Midbrain (tissue), 1 donor: ENCODE measurements around the gene TGFB2.

Source experiments
- DNase-seq: peaks from one replicate; lab custom pipeline; 2025; lab: John Stamatoyannopoulos, UW

The TGFB2 gene

DNA sequence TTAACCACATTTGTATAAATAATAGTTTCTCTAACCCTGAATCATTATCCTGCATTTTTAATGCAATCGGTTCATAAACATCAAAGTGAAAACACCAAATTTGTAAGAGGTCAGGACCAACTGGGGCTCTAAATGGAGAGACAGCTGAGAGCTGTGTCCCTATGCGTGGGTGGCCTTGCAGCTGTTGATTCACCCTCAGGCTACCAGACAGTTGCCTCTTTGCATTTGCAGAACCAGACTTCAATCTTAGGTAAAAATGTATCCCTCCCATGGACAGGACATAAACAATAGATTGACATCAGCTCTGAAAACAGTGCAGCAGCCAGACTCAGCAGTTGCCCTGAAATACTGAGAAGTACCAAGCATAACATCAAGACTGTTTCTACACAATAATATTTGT lies 8.8 kb upstream of the TGFB2 start:
- no peak for DNase-seq

- DNase-seq, result peak; percentile 33
These were observed 5.8 kb upstream of the TGFB2 start for GRCh38 chr1:218339267-218339831.

GRCh38 chr1:218341325-218341724 lies 3.8 kb upstream of the TGFB2 start:
- no peak for DNase-seq

DNA sequence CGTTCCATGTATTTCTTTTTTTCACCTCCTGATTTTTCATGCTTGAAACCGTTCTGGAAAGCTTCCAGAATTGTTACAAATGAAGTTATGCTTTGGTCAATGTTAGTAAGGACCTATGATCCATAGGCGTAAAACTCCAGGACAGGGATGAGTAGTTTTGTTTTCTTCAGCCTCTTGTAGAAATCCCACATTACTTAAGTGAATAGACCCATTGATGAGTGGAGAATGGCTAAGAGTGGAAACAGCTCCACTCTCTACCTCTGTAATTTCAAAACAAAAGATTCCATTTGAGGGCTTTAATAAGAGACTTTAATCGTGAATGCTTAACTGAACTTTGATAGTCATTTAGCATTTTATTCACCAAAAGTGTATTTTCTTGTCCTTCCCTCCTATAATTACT lies 3.0 kb upstream of the TGFB2 start:
- no peak for DNase-seq

- peak; percentile 47 for DNase-seq
These were observed 696 bp downstream of the TGFB2 start for GRCh38 chr1:218345673-218346390.

GRCh38 chr1:218346391-218347204 lies 1.5 kb downstream of the TGFB2 start:
- peak; percentile 26 for DNase-seq

DNA sequence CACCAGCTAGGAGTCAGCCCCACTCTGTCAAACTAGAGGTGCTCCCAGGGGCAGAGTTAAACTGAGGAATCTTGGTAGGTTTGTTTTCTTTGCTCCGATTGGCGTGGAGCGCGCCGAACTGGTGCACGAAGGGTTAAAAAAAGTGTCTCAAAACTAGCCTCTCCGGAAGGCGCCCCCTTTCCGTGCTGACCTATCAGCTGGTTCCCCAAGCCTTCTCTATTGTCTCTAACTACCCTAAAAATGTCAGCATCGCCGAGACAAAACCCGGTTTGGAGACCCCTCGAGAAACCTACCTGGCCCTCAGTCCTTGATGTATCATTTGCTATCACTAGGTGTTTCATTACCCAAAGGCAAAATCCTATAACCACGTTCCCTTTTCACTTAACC lies 2.2 kb downstream of the TGFB2 start:
- peak; percentile 28 for DNase-seq

GRCh38 chr1:218347723-218348627 lies 2.8 kb downstream of the TGFB2 start:
- peak; percentile 10 for DNase-seq

- peak; percentile 59 for DNase-seq
These were observed 3.5 kb downstream of the TGFB2 start for GRCh38 chr1:218348628-218349071.

DNA sequence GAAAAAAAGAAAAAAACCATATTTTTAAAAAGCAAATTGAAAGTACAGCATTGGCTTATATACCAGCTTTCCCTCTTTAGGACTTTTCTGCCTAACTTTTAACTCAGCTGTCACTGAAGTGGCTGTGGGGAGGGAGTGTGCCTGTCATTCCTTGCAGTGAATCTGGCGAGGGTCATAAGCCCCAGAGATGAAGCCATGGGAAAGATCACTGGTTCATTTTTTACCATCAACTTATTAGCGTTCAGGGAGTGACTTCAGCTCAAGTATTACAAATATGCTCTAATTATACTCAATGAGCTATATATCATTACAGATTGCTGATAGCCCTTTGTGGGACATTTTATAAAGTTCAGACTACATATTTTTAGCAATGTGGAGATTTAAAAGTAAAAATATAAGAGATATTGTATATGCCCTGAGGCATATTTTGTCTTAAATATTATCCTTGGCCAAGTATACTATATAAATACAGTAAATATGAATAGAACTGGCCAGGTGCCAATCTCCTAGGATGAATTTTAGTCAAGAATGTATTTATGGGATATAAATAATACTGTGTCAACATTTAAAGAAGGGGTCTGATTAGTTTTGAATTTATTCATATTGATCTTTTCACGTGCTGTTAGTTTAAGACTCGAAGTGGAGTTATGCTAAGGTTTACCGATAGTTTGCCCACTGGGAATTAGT lies 4.4 kb downstream of the TGFB2 start:
- DNase-seq, result peak; percentile 19

DNA sequence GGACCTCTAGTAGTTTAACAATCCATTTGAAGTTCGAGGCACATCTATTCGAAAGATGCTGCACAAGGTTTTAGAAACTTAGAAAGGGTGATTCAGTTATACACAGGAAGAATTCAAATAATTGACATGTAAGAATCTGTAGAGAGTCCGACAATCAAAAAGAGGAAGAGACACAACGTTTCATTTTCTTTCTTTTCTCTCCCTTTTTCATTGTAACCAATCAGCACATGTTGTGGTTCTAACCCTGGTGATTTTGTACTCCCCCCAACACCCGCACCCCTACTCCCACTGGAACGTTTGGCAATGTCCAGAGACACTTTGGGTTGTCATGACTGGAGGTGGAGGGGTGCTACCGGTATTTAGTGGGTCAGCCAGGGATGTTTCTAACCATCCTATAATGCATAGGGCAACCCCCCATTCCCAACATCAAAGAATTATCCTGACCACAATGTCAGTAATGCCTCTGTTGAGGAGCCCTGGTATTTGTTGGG lies 4.9 kb downstream of the TGFB2 start:
- DNase-seq, result peak; percentile 16

GRCh38 chr1:218350801-218351266 lies 5.7 kb downstream of the TGFB2 start:
- no peak for DNase-seq

DNA sequence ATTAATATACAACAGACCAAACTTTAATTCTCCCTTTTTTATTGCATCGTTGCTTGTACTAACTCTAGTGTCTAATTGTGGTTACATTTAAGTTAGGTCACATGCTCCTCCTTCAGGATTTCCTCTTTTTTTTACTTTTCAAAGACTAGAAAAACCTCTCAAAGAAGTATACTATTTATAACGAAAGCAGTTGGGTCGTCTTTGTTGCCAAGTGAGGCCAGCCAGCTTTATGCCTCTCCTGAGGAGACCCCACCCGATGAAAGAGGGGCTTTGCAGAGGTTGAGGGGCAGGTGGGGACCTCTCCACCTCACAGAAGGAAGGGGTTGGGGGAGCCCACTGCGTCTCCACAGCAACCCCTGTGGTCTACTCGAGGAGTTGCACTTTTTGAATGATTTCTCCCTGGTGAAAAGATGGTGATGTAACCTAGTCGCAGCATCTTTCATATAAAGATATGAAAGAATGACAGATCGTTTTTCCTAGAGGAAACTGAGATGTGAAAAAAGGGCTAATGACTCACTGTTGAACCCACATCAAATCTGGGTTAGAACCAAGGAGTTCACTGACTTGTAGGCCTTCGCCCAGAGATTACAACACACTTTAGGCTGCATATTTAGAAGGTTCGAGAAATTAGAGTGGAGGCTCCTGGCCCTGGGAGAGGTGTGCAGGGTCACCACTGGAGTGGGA lies 6.4 kb downstream of the TGFB2 start:
- no peak for DNase-seq

DNA sequence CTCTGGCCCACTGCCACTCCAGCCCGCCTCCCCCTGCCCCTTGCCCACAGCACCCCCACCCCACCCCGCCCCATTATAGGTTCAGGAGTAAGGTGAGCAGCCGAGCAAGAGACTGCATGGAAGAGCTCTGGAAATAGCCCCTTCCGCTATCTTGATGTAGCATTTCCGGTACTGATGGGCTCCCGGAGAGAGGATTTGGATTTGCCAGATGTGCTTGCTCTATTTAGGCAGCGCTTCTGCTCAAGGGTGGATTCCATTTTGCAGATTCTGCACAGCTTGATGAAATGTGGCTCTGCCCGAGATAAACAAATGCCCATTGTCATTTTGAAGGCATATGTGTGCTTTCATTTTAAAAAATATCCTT lies 6.9 kb downstream of the TGFB2 start:
- DNase-seq, result no peak

DNA sequence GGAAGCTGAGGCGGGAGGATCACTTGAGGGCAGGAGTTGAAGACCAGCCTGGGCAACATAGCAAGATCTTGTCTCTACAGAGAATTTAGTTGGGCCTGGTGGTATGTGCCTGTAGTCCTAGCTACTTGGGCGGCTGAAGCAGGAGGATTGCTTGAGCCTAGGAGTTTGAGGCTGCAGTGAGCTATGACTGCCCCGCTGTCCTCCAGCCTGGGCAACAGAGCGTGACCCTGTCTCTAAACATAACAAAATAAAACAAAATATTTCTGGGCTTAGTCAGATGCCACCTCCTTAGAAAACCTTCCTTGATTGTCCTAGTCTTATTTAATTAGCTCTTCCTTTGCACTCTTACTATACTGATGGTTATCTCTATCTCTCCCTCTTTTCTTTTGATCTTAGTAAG lies 8.5 kb downstream of the TGFB2 start:
- DNase-seq, result no peak

GRCh38 chr1:218355278-218355677 lies 10.1 kb downstream of the TGFB2 start:
- no peak for DNase-seq

GRCh38 chr1:218357211-218357892 lies 12.2 kb downstream of the TGFB2 start:
- no peak for DNase-seq

GRCh38 chr1:218357893-218358232 lies 12.7 kb downstream of the TGFB2 start:
- DNase-seq, result no peak

DNA sequence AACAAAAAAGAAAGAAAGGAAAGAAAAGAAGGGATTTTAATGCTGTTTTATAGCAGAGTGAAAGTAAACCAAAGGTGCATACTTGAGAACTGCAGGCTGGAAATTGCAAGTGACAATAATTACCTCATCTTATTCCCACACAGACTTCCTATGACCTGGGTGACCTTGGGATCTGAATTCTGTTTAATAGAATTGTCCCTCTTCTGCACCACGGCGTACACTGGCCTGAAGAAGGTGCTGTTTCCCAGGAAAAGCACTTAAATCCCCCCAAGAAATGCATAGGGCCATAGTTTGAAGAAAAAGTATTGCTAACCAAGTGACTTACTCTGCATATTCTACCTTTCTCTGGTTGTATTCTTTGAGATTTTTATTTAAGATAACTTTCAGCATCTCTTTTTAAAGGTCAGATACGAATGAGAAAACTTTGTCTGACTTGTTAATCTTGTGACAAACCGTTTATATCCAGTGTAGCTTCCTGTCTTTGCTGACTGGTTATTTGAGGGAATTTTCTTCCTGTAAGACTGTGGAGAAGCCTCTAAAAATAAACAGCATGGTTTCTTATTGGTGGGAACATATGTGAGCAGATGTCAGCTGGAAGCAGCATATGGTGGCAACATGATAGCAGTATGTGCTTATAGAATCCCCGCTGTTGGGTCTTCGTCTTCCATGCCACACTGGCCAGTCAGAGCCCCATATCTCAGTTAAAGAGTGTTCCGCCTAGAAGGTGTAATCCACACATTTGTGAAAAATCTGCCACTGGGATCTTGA lies 16.3 kb downstream of the TGFB2 start:
- no peak for DNase-seq
